ENCODE data around the gene CSNK2A1.

GRCh38 chr20:440636-441035 is 103.0 kb downstream of the CSNK2A1 start:
- TF ChIP-seq EZH2 (IDR thresholded peaks at IDR 0.05) (no peak), POLR2AphosphoS5 (IDR thresholded peaks at IDR 0.05; ENCODE audit: borderline replicate concordance, low read depth, low read length) (no peak), FOXP2 (optimal IDR thresholded peaks at IDR 0.05; ENCODE audit: control extremely low read depth, extremely low read length, insufficient read depth) (no peak)

Data from SK-N-MC (cell line).